Spleen (tissue), 7 donors: ENCODE results near the gene SLC5A11.

Source experiments
- POLR2A ChIP-seq, 3 donors: fragments of 450-650 bp; IDR thresholded peaks; one replicate each; pipeline ENCODE4 v1.5.1; 2017; ENCODE audit warnings: antibody characterized with exemption in 3 of 3, mild to moderate bottlenecking in 1 of 3
- TF ChIP-seq, protein P1 (sequence below), 11 experiments: fragments of 200-600 bp in 7 of 11; fragments of 450-650 bp in 4 of 11; sonication (generic) in 4 of 11; IDR thresholded peaks in 8 of 11; conservative IDR thresholded peaks in 3 of 11; 1 replicate in 7 of 11; 2 replicates in 4 of 11; pipeline versions ENCODE4 v1.4.0 to v1.8.0; 2016 to 2021; ENCODE audit warnings: antibody characterized with exemption in 11 of 11, inconsistent platforms in 4 of 11, mild to moderate bottlenecking in 1 of 11
- donor health status: DM: no; HTN: no; CAD: no; lungs with moderate emphysema.
- donor health status: DM: no; HTN: no; CAD: no.
- donor health status: DM: no; HTN: no; CAD: no.

DNA sequence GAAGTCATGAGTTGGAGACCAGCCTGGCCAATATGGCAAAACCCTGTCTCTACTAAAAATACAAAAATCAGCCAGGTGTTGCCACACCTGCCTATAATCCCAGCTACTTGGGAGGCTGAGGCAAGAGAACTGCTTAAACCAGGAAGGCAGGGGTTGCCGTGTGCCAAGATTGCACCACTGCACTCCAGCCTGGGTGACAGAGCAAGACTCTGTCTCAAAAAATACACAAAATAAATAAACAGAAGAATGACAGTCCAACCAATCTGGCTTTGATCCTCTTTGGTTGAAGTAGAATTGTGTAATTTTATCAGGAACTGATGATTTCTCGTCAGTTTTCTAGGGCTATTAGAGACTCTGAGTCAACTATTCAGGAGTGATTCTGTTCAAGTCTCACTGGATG, 79.4 kb downstream of the SLC5A11 start:
- TF ChIP-seq, protein P1, sequence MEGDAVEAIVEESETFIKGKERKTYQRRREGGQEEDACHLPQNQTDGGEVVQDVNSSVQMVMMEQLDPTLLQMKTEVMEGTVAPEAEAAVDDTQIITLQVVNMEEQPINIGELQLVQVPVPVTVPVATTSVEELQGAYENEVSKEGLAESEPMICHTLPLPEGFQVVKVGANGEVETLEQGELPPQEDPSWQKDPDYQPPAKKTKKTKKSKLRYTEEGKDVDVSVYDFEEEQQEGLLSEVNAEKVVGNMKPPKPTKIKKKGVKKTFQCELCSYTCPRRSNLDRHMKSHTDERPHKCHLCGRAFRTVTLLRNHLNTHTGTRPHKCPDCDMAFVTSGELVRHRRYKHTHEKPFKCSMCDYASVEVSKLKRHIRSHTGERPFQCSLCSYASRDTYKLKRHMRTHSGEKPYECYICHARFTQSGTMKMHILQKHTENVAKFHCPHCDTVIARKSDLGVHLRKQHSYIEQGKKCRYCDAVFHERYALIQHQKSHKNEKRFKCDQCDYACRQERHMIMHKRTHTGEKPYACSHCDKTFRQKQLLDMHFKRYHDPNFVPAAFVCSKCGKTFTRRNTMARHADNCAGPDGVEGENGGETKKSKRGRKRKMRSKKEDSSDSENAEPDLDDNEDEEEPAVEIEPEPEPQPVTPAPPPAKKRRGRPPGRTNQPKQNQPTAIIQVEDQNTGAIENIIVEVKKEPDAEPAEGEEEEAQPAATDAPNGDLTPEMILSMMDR (IDR thresholded peaks at IDR 0.05 in 8 of 11, conservative IDR thresholded peaks at IDR 0.05 in 3 of 11), result no peak
- no peak for TF ChIP-seq POLR2A (IDR thresholded peaks at IDR 0.05)
